ENCODE results near the gene FAM241A. TPM values are rescaled to one million over a fixed set of nuclear protein-coding genes. Genes with fewer than 3 reads are reported as not detected.
A peak's percentile ranks its signal among the peaks of the same experiment; 100 is the strongest.
"Not testable (repeated sequence)": the region's sequence is repeated elsewhere in the genome, so short reads cannot be mapped to it uniquely, and the experiment has no call there.

FAM241A gene
- total RNA-seq, 3 donors from 2014 or later = 0.75 to 2.1 (median 1.8) TPM

DNA sequence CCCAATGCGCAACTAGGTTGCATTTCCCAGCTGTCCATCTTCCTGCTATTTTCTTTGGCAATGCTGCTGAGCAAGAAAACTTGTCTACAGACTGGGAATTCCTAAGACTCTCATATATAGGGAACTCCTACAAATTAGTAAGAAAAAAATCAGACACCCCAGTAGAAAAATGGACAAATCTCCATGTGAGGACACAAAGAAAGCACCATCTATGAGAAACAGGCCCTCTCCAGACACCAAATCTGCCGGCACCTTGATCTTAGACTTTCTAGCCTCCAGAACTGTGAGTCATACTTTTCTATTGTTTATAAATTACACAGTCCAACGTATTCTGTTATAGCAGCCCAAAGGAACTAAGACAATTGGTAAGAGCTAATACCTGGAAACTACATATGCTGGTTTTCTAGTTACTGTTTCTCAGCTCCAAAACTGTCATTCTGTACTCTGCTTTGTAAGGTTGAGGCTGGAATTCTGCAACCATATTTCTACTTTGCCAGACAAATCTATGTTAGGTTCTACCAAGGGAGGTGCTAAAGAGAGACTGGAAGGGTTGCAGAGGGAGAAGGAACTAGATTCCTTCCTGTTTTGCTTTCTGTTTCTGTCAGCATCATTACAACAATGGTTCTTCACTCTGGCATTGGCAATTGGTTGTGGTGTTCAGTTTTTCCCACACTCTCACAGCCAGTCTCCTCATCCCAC lies 35.7 kb upstream of the FAM241A start:
- DNase-seq = no peak
- Histone ChIP-seq H3K4me1 (ENCODE audit: low read depth) (peaks cover 13% of the 10 kb centered on the region), H3K36me3 (ENCODE audit: low read depth) (no peaks in the 10 kb centered on the region), H3K4me3 (no peak overlapping the region), H3K9me3 (no peaks in the 10 kb centered on the region)
- intact Hi-C loops (cut with DNase I, micrococcal nuclease) = loop anchor here in 1 of 2 donors (10.0 kb wide), 1 partner anchor 125 kb away; the partner anchor contains the start of gene AP1AR
- peak; percentile 75 for ATAC-seq
- TF ChIP-seq, protein P1, sequence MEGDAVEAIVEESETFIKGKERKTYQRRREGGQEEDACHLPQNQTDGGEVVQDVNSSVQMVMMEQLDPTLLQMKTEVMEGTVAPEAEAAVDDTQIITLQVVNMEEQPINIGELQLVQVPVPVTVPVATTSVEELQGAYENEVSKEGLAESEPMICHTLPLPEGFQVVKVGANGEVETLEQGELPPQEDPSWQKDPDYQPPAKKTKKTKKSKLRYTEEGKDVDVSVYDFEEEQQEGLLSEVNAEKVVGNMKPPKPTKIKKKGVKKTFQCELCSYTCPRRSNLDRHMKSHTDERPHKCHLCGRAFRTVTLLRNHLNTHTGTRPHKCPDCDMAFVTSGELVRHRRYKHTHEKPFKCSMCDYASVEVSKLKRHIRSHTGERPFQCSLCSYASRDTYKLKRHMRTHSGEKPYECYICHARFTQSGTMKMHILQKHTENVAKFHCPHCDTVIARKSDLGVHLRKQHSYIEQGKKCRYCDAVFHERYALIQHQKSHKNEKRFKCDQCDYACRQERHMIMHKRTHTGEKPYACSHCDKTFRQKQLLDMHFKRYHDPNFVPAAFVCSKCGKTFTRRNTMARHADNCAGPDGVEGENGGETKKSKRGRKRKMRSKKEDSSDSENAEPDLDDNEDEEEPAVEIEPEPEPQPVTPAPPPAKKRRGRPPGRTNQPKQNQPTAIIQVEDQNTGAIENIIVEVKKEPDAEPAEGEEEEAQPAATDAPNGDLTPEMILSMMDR (IDR thresholded peaks at IDR 0.05) = no peak

DNA sequence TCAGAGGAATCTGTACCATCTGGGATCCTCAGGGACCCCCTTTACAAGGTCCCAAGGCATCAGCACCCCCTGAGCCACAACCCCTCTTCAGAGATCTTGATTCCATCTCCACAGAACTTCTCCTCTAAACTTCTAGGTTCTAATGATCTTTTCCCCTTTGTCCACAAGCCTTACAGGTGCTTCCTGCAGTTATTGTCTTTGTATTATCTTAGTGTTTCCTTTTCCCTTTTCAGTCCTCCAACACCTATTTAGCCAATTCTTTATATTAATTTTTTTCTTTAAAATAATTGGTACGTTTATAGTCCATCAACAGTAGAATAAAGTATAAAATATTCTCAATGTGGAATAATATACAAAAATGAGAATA lies 35.2 kb upstream of the FAM241A start:
- Histone ChIP-seq H3K4me3 (no peak overlapping the region), H3K9me3 (no peaks in the 10 kb centered on the region), H3K36me3 (ENCODE audit: low read depth) (no peaks in the 10 kb centered on the region), H3K4me1 (ENCODE audit: low read depth) (peaks cover 13% of the 10 kb centered on the region)
- ATAC-seq (no peak), DNase-seq (no peak)
- intact Hi-C loops (cut with DNase I, micrococcal nuclease) = no loop called here
- TF ChIP-seq, protein P1 (IDR thresholded peaks at IDR 0.05) = no peak

DNA sequence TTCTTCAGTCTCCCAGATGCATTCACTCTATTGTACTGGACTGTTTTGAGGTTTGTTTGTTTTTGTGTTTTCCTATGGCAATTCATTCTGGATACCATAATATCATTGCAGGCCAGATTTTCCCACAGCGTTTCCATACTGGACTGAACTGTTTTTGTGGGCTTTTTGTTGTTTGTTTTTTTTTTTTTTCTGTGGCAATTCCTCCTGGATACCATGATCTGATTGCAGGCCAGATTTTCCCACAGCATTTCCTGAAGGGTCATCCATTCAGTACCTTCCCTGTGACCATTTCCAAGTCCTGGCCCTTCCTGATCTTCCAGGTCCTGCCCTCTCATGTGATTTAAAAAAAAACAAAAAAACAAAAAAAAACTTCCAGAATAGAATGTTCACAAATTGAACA lies 33.9 kb upstream of the FAM241A start:
- no peak for DNase-seq
- Histone ChIP-seq H3K9me3 (no peaks in the 10 kb centered on the region), H3K4me1 (ENCODE audit: low read depth) (peaks cover 13% of the 10 kb centered on the region), H3K4me3 (no peak overlapping the region), H3K36me3 (ENCODE audit: low read depth) (no peaks in the 10 kb centered on the region)
- intact Hi-C loops (cut with DNase I, micrococcal nuclease) = no loop called here
- TF ChIP-seq, protein P1 (IDR thresholded peaks at IDR 0.05) = no peak
- no peak for ATAC-seq

DNA sequence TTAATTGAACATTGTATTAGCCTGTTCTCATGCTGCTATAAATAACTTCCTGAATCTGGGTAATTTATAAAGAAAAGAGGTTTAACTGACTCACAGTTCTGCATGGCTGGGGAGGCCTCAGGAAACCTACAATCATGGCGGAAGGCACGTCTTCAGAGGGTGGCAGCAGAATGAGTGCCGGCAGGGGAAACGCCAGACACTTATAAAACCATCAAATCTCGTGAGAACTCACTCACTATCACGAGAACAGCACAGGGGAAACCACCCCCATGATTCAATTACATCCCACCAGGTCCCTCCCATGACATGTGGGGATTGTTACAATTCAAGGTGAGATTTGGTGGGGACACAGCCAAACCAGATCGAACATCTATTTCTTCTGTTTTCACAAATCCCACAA lies 33.2 kb upstream of the FAM241A start:
- H3K36me3 ChIP-seq (ENCODE audit: low read depth); intact Hi-C loops (cut with DNase I, micrococcal nuclease); H3K9me3 ChIP-seq; H3K4me3 ChIP-seq; ATAC-seq; DNase-seq: not testable (repeated sequence)
- peaks cover 13% of the 10 kb centered on the region for H3K4me1 ChIP-seq (ENCODE audit: low read depth)

DNA sequence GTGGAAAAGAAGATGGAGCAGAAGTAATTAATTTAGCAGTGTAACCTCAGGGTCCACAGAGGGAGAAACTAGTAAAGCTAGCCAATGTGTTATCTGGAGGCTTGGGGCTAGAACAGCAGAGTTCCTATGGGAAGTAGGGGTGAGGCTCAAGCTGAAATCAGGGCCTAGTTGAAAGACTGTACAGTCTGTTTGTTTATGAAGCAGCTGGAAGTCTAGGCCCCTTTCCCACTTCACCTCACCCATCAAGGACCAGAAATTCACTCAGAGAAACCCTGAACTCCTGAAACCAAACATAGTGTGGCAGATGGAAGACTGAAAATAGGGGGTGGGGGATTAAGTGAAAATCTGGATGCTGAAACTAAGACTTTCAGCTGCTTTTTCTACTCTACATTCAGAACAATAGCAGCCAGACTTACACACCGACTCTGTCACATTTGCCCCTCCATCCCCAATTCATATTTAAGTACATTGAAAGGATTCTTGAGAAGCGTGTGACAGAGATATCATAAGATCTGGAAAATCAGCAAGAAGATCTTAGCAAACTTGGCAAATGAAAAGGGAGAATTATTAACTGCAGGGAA lies 32.6 kb upstream of the FAM241A start:
- Histone ChIP-seq H3K4me1 (ENCODE audit: low read depth) (peaks cover 13% of the 10 kb centered on the region), H3K9me3 (no peaks in the 10 kb centered on the region), H3K4me3 (no peak overlapping the region), H3K36me3 (ENCODE audit: low read depth) (no peaks in the 10 kb centered on the region)
- TF ChIP-seq, protein P1 (IDR thresholded peaks at IDR 0.05) = no peak
- intact Hi-C loops (cut with DNase I, micrococcal nuclease) = no loop called here
- ATAC-seq = peak; percentile 49
- no peak for DNase-seq

DNA sequence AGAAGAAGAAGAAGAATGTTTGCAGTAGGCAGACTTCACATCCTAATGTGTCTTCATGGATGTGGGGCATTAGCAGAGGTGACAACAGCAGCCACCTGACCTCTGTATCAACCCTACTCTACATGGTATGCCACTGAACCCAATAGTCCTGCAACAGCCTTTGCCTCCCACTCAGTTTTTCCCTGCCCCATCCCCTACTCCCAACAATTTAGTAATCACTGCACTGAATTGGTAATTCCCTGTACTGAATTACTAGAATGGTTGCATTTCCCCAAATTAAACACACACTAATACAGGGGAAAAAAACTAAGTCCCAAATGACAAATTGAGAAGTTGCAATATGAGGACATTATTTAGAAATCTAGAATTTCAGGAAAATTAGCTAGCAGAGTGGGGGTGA lies 31.4 kb upstream of the FAM241A start:
- Histone ChIP-seq H3K4me1 (ENCODE audit: low read depth) (peaks cover 13% of the 10 kb centered on the region), H3K36me3 (ENCODE audit: low read depth) (no peaks in the 10 kb centered on the region), H3K9me3 (no peaks in the 10 kb centered on the region), H3K4me3 (no peak overlapping the region)
- no peak for ATAC-seq
- TF ChIP-seq, protein P1 (IDR thresholded peaks at IDR 0.05) = no peak
- no peak for DNase-seq
- intact Hi-C loops (cut with DNase I, micrococcal nuclease) = no loop called here

All from mucosa of descending colon (tissue), 3 donors.